Measurements from ENCODE around the gene NOL7. TPM values are rescaled to one million over a fixed set of nuclear protein-coding genes. Genes with fewer than 3 reads are reported as not detected.

NOL7 gene
- total RNA-seq, 1 donor from 2014 or later = 54.7 TPM

GRCh38 chr6:13611715-13612114 lies 3.4 kb upstream of the NOL7 start:
- DNase-seq (ENCODE audit: low read depth, low spot score) = no peak
- peak overlapping the region; percentile 65 for H3K4me3 Mint-ChIP-seq
- peaks cover 31% of the 10 kb centered on the region for H3K4me1 Mint-ChIP-seq
- H3K9me3 Mint-ChIP-seq = no peaks in the 10 kb centered on the region
- H3K36me3 Mint-ChIP-seq (ENCODE audit: low read depth) = peaks cover 3% of the 10 kb centered on the region
- no peak for TF ChIP-seq CTCF (conservative IDR thresholded peaks at IDR 0.05)
- H3K27ac Mint-ChIP-seq (ENCODE audit: unreplicated experiment) = no peak overlapping the region
- no peaks in the 10 kb centered on the region for H3K27me3 Mint-ChIP-seq (ENCODE audit: low read depth)

- H3K36me3 Mint-ChIP-seq (ENCODE audit: low read depth) = peaks cover 9% of the 10 kb centered on the region
- peaks cover 40% of the 10 kb centered on the region for H3K4me1 Mint-ChIP-seq
Observed at GRCh38 chr6:13613029-13613594, 2.0 kb upstream of the NOL7 start.

GRCh38 chr6:13614126-13614925 lies 809 bp upstream of the NOL7 start:
- no peaks in the 10 kb centered on the region for H3K27me3 Mint-ChIP-seq (ENCODE audit: low read depth)
- peaks cover 40% of the 10 kb centered on the region for H3K4me1 Mint-ChIP-seq
- peak; percentile 42 for DNase-seq (ENCODE audit: low read depth, low spot score)
- no peak for TF ChIP-seq CTCF (conservative IDR thresholded peaks at IDR 0.05)
- no peaks in the 10 kb centered on the region for H3K9me3 Mint-ChIP-seq
- H3K4me3 Mint-ChIP-seq = peak overlapping the region; percentile 99
- peak overlapping the region; percentile 96 for H3K27ac Mint-ChIP-seq (ENCODE audit: unreplicated experiment)
- H3K36me3 Mint-ChIP-seq (ENCODE audit: low read depth) = peaks cover 9% of the 10 kb centered on the region

More at GRCh38 chr6:13613029-13613594, 2.0 kb upstream of the NOL7 start:
- no peaks in the 10 kb centered on the region for H3K27me3 Mint-ChIP-seq (ENCODE audit: low read depth)
- TF ChIP-seq CTCF (conservative IDR thresholded peaks at IDR 0.05) = no peak
- H3K27ac Mint-ChIP-seq (ENCODE audit: unreplicated experiment) = no peak overlapping the region
- no peak for DNase-seq (ENCODE audit: low read depth, low spot score)
- peak overlapping the region; percentile 99 for H3K4me3 Mint-ChIP-seq
- no peaks in the 10 kb centered on the region for H3K9me3 Mint-ChIP-seq

- H3K4me3 Mint-ChIP-seq = peak overlapping the region; percentile 99
- peak; percentile 30 for DNase-seq (ENCODE audit: low read depth, low spot score)
- H3K9me3 Mint-ChIP-seq = no peaks in the 10 kb centered on the region
- no peaks in the 10 kb centered on the region for H3K27me3 Mint-ChIP-seq (ENCODE audit: low read depth)
- H3K36me3 Mint-ChIP-seq (ENCODE audit: low read depth) = peaks cover 9% of the 10 kb centered on the region
- no peak for TF ChIP-seq CTCF (conservative IDR thresholded peaks at IDR 0.05)
- peak overlapping the region; percentile 96 for H3K27ac Mint-ChIP-seq (ENCODE audit: unreplicated experiment)
- H3K4me1 Mint-ChIP-seq = peaks cover 40% of the 10 kb centered on the region
Observed at GRCh38 chr6:13615792-13616120, 621 bp downstream of the NOL7 start.

GRCh38 chr6:13617066-13617465 lies 1.9 kb downstream of the NOL7 start:
- Mint-ChIP-seq H3K4me1 (peaks cover 40% of the 10 kb centered on the region), H3K36me3 (ENCODE audit: low read depth) (peaks cover 12% of the 10 kb centered on the region), H3K4me3 (peak overlapping the region; percentile 99), H3K9me3 (no peaks in the 10 kb centered on the region), H3K27me3 (ENCODE audit: low read depth) (no peaks in the 10 kb centered on the region), H3K27ac (ENCODE audit: unreplicated experiment) (no peak overlapping the region)
- no peak for DNase-seq (ENCODE audit: low read depth, low spot score)
- no peak for TF ChIP-seq CTCF (conservative IDR thresholded peaks at IDR 0.05)

Measured in neural crest cell (in vitro differentiated cells).